Thyroid gland (tissue), 4 donors: ENCODE results near the gene DENND1A.

Experiments used
- POLR2A ChIP-seq, 2 donors: fragments of 450-650 bp; IDR thresholded peaks; one replicate each; pipeline ENCODE4 v1.6.1; 2017; ENCODE audit warnings: antibody characterized with exemption in 2 of 2, mild to moderate bottlenecking in 2 of 2, moderate library complexity in 1 of 2
- TF ChIP-seq, protein P1 (sequence below), 6 experiments: fragments of 200-600 bp in 3 of 6; fragments of 450-650 bp in 3 of 6; sonication (generic) in 3 of 6; IDR thresholded peaks; one replicate each; pipeline ENCODE4 v1.5.1; 2016 to 2019; ENCODE audit warnings: antibody characterized with exemption in 6 of 6, mild to moderate bottlenecking in 2 of 6, inconsistent platforms in 1 of 6, moderate library complexity in 1 of 6

GRCh38 chr9:123867034-123867433 is 62.9 kb downstream of the DENND1A start:
- TF ChIP-seq, protein P1, sequence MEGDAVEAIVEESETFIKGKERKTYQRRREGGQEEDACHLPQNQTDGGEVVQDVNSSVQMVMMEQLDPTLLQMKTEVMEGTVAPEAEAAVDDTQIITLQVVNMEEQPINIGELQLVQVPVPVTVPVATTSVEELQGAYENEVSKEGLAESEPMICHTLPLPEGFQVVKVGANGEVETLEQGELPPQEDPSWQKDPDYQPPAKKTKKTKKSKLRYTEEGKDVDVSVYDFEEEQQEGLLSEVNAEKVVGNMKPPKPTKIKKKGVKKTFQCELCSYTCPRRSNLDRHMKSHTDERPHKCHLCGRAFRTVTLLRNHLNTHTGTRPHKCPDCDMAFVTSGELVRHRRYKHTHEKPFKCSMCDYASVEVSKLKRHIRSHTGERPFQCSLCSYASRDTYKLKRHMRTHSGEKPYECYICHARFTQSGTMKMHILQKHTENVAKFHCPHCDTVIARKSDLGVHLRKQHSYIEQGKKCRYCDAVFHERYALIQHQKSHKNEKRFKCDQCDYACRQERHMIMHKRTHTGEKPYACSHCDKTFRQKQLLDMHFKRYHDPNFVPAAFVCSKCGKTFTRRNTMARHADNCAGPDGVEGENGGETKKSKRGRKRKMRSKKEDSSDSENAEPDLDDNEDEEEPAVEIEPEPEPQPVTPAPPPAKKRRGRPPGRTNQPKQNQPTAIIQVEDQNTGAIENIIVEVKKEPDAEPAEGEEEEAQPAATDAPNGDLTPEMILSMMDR (IDR thresholded peaks at IDR 0.05): no peak
- TF ChIP-seq POLR2A (IDR thresholded peaks at IDR 0.05): no peak
